Ishikawa (cell line): ENCODE measurements around the gene NTN5.

Experiments used
- CEBPB ChIP-seq: IDR thresholded peaks from 2 replicates; pipeline ENCODE4 v1.6.1; 2012
- CREB1 ChIP-seq: IDR thresholded peaks from 2 replicates; pipeline ENCODE4 v1.6.1; 2012; ENCODE audit warnings: low read depth
- EGR1 ChIP-seq: IDR thresholded peaks from 2 replicates; pipeline ENCODE4 v1.6.1; 2012
- EP300 ChIP-seq: IDR thresholded peaks from 2 replicates; pipeline ENCODE4 v1.6.1; 2012; ENCODE audit warnings: borderline replicate concordance
- FOXM1 ChIP-seq: IDR thresholded peaks from 2 replicates; pipeline ENCODE4 v1.6.1; 2012; ENCODE audit warnings: low read depth, borderline replicate concordance
- MAX ChIP-seq: IDR thresholded peaks from 2 replicates; pipeline ENCODE4 v1.6.1; 2012
- NFIC ChIP-seq: IDR thresholded peaks from 2 replicates; pipeline ENCODE4 v1.6.1; 2012
- RAD21 ChIP-seq: IDR thresholded peaks from 2 replicates; pipeline ENCODE4 v1.6.1; 2012; ENCODE audit warnings: low read depth
- REST ChIP-seq: IDR thresholded peaks from 2 replicates; pipeline ENCODE4 v1.6.1; 2012; ENCODE audit warnings: low read depth, mild to moderate bottlenecking
- TAF1 ChIP-seq: IDR thresholded peaks from 2 replicates; pipeline ENCODE4 v1.6.1; 2012; ENCODE audit warnings: low read depth, mild to moderate bottlenecking
- TCF12 ChIP-seq: IDR thresholded peaks from 2 replicates; pipeline ENCODE4 v1.6.1; 2012; ENCODE audit warnings: low read depth
- TEAD4 ChIP-seq: IDR thresholded peaks from 2 replicates; pipeline ENCODE4 v1.6.1; 2012
- USF1 ChIP-seq: IDR thresholded peaks from 2 replicates; pipeline ENCODE4 v1.6.1; 2012
- YY1 ChIP-seq: IDR thresholded peaks from 2 replicates; pipeline ENCODE4 v1.6.1; 2012; ENCODE audit warnings: low read depth
- ZBTB7A ChIP-seq: IDR thresholded peaks from 2 replicates; pipeline ENCODE4 v1.6.1; 2012; ENCODE audit warnings: low read depth

NTN5 gene

GRCh38 chr19:48664476-48664875 lies 8.3 kb downstream of the NTN5 start:
- no peak for TF ChIP-seq CEBPB

- no peak for TF ChIP-seq MAX
- TF ChIP-seq ZBTB7A: no peak
- no peak for TF ChIP-seq EGR1
- TF ChIP-seq CREB1: no peak
- TF ChIP-seq TAF1: no peak
- no peak for TF ChIP-seq EP300
- no peak for TF ChIP-seq NFIC
- no peak for TF ChIP-seq YY1
- TF ChIP-seq USF1: no peak
- no peak for TF ChIP-seq REST
- TF ChIP-seq CEBPB: no peak
- no peak for TF ChIP-seq FOXM1
- no peak for TF ChIP-seq RAD21
- TF ChIP-seq TEAD4: no peak
- TF ChIP-seq TCF12: no peak
Observed at GRCh38 chr19:48663667-48664066, 9.2 kb downstream of the NTN5 start.

GRCh38 chr19:48661711-48662090 lies 11.1 kb downstream of the NTN5 start:
- TF ChIP-seq EP300: no peak
- no peak for TF ChIP-seq YY1
- no peak for TF ChIP-seq CEBPB
- no peak for TF ChIP-seq TCF12
- no peak for TF ChIP-seq ZBTB7A
- TF ChIP-seq FOXM1: no peak
- TF ChIP-seq TAF1: no peak
- TF ChIP-seq CREB1: no peak
- TF ChIP-seq EGR1: no peak

GRCh38 chr19:48660852-48661710 lies 11.7 kb downstream of the NTN5 start:
- TF ChIP-seq MAX (peak; percentile 96), CREB1 (peak; percentile 88), TAF1 (no peak)

- TF ChIP-seq CREB1: no peak
- TF ChIP-seq TEAD4: no peak
- no peak for TF ChIP-seq YY1
- no peak for TF ChIP-seq REST
- TF ChIP-seq CEBPB: no peak
- TF ChIP-seq ZBTB7A: no peak
- no peak for TF ChIP-seq FOXM1
- no peak for TF ChIP-seq MAX
- TF ChIP-seq EP300: no peak
- TF ChIP-seq TCF12: no peak
Observed at GRCh38 chr19:48659768-48660167, 13.0 kb downstream of the NTN5 start.

- no peak for TF ChIP-seq USF1
- TF ChIP-seq NFIC: no peak
- no peak for TF ChIP-seq RAD21
- no peak for TF ChIP-seq FOXM1
- no peak for TF ChIP-seq REST
- no peak for TF ChIP-seq CREB1
- no peak for TF ChIP-seq TCF12
- no peak for TF ChIP-seq TAF1
- TF ChIP-seq ZBTB7A: no peak
- TF ChIP-seq MAX: no peak
- no peak for TF ChIP-seq EGR1
- no peak for TF ChIP-seq CEBPB
- no peak for TF ChIP-seq TEAD4
- no peak for TF ChIP-seq YY1
Observed at GRCh38 chr19:48658483-48658882, 14.3 kb downstream of the NTN5 start.
